ENCODE measurements around the gene AFMID. TPM values are rescaled to one million over a fixed set of nuclear protein-coding genes. Genes with fewer than 3 reads are reported as not detected.
A peak's percentile ranks its signal among the peaks of the same experiment; 100 is the strongest.

The AFMID gene
- total and polyA plus RNA-seq, 2 of the 13 experiments (the other 11 are each of a cell fraction or from before 2014, with no cell fraction given): 249 to 270 TPM

DNA sequence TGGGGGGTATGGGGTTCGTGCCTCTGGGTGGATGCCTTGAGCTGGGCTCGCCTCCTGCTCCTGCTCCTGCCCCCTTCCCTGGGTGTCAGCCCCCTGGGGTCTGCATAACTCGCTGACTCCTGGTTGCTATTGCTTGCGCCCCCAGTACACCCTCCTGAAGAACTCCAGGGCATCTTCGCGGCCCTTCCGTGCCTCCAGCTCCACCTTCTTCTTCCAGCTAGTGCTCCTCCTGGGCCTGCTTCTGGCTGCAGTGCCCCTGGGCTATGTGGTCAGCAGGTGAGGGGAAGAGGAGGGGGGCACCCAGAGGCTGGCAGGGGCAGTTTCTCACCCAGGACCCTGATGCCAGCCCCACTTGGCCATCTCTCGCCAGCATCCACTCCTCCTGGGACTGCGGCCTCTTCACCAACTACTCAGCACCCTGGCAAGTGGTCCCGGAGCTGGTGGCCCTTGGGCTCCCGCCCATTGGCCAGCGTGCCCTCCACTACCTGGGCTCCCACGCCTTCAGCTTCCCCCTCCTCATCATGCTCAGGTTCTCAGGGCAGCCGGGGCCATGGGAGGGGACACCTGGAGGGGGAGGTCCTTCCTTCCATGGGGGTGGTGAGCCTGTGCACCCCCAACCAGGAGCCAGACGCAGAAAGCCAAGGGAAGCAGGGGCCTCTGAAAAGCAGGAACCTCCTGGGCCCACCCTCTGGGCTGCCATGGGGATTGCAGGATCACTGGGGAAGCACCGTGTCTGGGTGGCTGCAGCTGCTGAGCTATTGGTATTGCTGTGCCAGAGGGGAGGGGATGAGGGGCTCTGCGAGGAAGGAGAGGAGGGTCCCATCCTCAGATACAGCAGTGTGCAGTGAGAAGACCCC, 48.7 kb upstream of the AFMID start:
- WGBS (ENCODE audit: low lambda C conversion rate): 50% methylated on average over 14 of the region's 17 CpGs
- no peaks in the 10 kb centered on the region for H4K20me1 ChIP-seq (ENCODE audit: insufficient read depth, low read length)
- FAIRE-seq (no peak), DNase-seq (ENCODE audit: low spot score) (no peak), ATAC-seq (peak; percentile 11; the same call in 2 of the 3 replicates)
- ChIA-PET CTCF (ENCODE audit: low intra/inter-chr PET ratio, low total read pairs) (interaction anchor here (0.9 kb wide), 1 partner anchor 26 kb away, joined by 6 read pairs; no protein-coding TSS in a partner anchor), POLR2A (interaction anchor here (5.0 kb wide), 1 partner anchor 10 kb away, joined by 57 read pairs; the partner anchor contains the start of gene TMC6)
- no peaks in the 10 kb centered on the region for H3K79me2 ChIP-seq (ENCODE audit: insufficient read depth, low read length)
- in situ Hi-C loops (cut with HindIII; ENCODE audit: extremely low pct_ligation_motif_present, low pct_unique_long_range_greater_than_20kb) (no loop called here), intact Hi-C loops (cut with micrococcal nuclease; ENCODE audit: unreplicated experiment) (no loop called here)
- H3K27me3 ChIP-seq (ENCODE audit: control insufficient read depth in 1 of 2, insufficient read depth in 2 of 2, low read length in 2 of 2): peaks cover 5 to 20% of the 10 kb centered on the region in 2 experiments; a peak in 4 of 5 replicates
- H3K4me3 ChIP-seq (replicated peaks in 1 of 3; ENCODE audit: insufficient read depth in 1 of 3, low read depth in 2 of 3, low read length in 3 of 3): peak overlapping the region in 1 of 3 experiments; percentile 59; a peak in 1 of 6 replicates
- BruUV-seq (replicated peaks): no TSS peak
- H3K9ac ChIP-seq (ENCODE audit: insufficient read depth, low read depth, low read length): no peak overlapping the region
- no peak overlapping the region for H2AFZ ChIP-seq (ENCODE audit: low read length)
- H3K27ac ChIP-seq (ENCODE audit: extremely low read length, insufficient read depth, low read length): no peak overlapping the region
- peak overlapping the region; percentile 52 for H3K4me2 ChIP-seq (ENCODE audit: low read depth, low read length)
- peaks cover 90% of the 10 kb centered on the region for H3K4me1 ChIP-seq (ENCODE audit: insufficient read depth, low read length)
- H3K9me3 ChIP-seq (ENCODE audit: low read length): no peaks in the 10 kb centered on the region
- H3K36me3 ChIP-seq (replicated peaks in 1 of 2; ENCODE audit: control insufficient read depth in 1 of 2, insufficient read depth in 2 of 2, low read length in 2 of 2): no peaks in the 10 kb centered on the region
- no peak for TF ChIP-seq ZSCAN31 (CRISPR knock-in tag; IDR thresholded peaks at IDR 0.05; ENCODE audit: low read depth)
- TF ChIP-seq ZNF713 (CRISPR knock-in tag; IDR thresholded peaks at IDR 0.05): 0 out of 2 replicates have a peak, but pooled peaks have one; percentile 24
- no peak for TF ChIP-seq ZNF660 (CRISPR knock-in tag; IDR thresholded peaks at IDR 0.05; ENCODE audit: borderline replicate concordance, low read depth)
- no peak for TF ChIP-seq ZEB1 (IDR thresholded peaks at IDR 0.05; ENCODE audit: insufficient replicate concordance, low read depth)
- TF ChIP-seq, protein P1, sequence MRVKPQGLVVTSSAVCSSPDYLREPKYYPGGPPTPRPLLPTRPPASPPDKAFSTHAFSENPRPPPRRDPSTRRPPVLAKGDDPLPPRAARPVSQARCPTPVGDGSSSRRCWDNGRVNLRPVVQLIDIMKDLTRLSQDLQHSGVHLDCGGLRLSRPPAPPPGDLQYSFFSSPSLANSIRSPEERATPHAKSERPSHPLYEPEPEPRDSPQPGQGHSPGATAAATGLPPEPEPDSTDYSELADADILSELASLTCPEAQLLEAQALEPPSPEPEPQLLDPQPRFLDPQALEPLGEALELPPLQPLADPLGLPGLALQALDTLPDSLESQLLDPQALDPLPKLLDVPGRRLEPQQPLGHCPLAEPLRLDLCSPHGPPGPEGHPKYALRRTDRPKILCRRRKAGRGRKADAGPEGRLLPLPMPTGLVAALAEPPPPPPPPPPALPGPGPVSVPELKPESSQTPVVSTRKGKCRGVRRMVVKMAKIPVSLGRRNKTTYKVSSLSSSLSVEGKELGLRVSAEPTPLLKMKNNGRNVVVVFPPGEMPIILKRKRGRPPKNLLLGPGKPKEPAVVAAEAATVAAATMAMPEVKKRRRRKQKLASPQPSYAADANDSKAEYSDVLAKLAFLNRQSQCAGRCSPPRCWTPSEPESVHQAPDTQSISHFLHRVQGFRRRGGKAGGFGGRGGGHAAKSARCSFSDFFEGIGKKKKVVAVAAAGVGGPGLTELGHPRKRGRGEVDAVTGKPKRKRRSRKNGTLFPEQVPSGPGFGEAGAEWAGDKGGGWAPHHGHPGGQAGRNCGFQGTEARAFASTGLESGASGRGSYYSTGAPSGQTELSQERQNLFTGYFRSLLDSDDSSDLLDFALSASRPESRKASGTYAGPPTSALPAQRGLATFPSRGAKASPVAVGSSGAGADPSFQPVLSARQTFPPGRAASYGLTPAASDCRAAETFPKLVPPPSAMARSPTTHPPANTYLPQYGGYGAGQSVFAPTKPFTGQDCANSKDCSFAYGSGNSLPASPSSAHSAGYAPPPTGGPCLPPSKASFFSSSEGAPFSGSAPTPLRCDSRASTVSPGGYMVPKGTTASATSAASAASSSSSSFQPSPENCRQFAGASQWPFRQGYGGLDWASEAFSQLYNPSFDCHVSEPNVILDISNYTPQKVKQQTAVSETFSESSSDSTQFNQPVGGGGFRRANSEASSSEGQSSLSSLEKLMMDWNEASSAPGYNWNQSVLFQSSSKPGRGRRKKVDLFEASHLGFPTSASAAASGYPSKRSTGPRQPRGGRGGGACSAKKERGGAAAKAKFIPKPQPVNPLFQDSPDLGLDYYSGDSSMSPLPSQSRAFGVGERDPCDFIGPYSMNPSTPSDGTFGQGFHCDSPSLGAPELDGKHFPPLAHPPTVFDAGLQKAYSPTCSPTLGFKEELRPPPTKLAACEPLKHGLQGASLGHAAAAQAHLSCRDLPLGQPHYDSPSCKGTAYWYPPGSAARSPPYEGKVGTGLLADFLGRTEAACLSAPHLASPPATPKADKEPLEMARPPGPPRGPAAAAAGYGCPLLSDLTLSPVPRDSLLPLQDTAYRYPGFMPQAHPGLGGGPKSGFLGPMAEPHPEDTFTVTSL (CRISPR knock-in tag; IDR thresholded peaks at IDR 0.05; ENCODE audit: borderline replicate concordance): no peak
- TF ChIP-seq, protein P2, sequence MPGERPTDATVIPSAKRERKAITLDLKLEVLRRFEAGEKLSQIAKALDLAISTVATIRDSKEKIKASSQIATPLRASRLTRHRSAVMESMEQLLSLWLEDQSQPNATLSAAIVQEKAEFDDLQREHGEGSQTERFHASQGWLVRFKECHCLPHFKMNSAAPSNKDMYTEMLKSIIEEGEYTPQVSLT (CRISPR knock-in tag; IDR thresholded peaks at IDR 0.05; ENCODE audit: borderline replicate concordance, low read depth): no peak
- TF ChIP-seq PRMT3 (CRISPR knock-in tag; IDR thresholded peaks at IDR 0.05; ENCODE audit: borderline replicate concordance, low read depth): no peak
- TF ChIP-seq PCBP1 (IDR thresholded peaks at IDR 0.05; ENCODE audit: borderline replicate concordance, low read depth, low read length): peak; percentile 21; the same call in 1 of the 2 replicates
- no peak for TF ChIP-seq SMYD3 (CRISPR knock-in tag; IDR thresholded peaks at IDR 0.05)
- TF ChIP-seq ZBTB7A (CRISPR knock-in tag; IDR thresholded peaks at IDR 0.05): 0 out of 2 replicates have a peak, but pooled peaks have one; percentile 27
- TF ChIP-seq, protein P3, sequence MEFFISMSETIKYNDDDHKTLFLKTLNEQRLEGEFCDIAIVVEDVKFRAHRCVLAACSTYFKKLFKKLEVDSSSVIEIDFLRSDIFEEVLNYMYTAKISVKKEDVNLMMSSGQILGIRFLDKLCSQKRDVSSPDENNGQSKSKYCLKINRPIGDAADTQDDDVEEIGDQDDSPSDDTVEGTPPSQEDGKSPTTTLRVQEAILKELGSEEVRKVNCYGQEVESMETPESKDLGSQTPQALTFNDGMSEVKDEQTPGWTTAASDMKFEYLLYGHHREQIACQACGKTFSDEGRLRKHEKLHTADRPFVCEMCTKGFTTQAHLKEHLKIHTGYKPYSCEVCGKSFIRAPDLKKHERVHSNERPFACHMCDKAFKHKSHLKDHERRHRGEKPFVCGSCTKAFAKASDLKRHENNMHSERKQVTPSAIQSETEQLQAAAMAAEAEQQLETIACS (CRISPR knock-in tag; IDR thresholded peaks at IDR 0.05): 0 out of 2 replicates have a peak, but pooled peaks have one; percentile 22
- TF ChIP-seq POLR2AphosphoS5 (IDR thresholded peaks at IDR 0.05; ENCODE audit: low read depth, low read length): no peak
- TF ChIP-seq ZNF619 (CRISPR knock-in tag; IDR thresholded peaks at IDR 0.05): 0 out of 2 replicates have a peak, but pooled peaks have one; percentile 1

All from HepG2 (cell line).